Stimulated activated CD4-positive, alpha-beta T cell treated with anti-CD3 and anti-CD28 coated beads, TNF-alpha, amount 100 ng/mL, for 48 hours (primary cell): ENCODE results near the gene DIPK2A.

Source experiments
- DNase-seq, 3 donors: peaks; one replicate each; pipeline ENCODE4 v3.0.0-alpha.2; 2020; ENCODE audit warnings: low read depth in 3 of 3

Gene DIPK2A

DNA sequence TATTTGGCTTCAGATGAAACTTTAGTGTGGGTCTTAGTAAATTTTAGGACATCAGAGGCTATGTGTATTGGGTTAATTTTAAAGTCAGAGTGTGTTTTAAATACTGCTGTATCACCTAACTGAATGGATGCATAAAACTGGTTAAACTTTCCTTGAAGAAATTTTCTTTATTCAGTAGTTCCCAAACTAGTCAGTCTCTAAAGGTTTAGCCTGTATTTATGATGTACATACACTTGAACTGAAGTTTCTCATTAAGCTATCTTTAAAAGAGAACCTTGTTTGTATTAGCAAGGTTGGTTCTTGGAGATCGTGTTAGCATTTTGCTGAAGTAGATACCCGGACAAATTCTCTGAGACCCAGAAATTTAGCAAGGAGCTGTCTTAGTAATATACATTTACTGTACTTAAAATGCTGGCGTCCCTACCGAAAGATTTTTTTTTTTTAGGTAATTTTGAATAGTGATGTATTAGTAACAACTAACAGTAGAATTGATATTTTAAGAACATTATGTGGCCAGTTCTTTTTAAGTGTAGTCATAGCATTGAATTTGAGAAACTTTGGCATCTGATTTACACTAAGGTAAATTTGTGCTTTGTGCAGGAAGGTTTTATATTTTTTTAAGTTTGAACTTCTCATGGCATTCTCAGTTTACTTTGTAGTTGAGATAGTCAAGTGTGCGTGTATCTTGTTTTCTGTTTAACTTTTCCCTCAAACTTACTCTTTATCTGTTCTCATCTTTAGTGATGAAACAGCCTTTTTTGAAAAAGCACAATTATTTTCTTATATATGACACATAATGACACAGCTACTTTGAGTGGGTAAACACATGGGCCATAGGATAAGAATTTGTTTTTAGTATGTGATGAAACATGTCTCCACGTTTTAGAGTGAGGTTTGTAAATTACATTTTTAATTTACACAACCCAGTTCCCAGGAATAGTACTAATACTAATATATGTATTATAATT, 2.9 kb downstream of the DIPK2A start:
- no peak for DNase-seq

DNA sequence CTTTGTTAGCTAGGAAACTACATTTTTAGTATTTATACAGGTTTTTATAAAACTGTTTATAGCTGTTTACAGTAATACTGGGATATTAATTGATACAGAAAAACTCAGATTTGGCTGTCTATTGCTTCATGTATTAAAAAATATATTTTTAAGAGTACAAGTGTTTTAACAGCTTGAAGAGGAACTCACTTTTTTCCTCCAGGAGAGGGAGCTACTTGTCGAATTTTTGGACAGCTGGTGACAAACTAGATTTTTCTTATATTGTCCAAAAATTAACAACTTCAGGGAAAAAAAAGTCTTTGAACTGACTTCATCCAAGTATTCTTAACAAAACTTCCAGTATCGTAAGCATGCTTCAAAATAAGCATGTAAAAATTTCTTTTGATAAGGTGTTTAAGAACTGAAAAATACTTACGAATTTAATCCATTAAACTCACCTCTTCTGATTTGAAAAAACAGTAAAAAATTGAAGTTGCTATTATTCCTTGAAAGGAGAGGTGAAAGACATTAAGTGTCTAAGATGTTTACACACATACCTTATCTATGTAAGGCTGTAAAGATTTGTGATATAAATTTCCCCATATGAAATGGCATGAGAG, 4.0 kb downstream of the DIPK2A start:
- no peak for DNase-seq

DNA sequence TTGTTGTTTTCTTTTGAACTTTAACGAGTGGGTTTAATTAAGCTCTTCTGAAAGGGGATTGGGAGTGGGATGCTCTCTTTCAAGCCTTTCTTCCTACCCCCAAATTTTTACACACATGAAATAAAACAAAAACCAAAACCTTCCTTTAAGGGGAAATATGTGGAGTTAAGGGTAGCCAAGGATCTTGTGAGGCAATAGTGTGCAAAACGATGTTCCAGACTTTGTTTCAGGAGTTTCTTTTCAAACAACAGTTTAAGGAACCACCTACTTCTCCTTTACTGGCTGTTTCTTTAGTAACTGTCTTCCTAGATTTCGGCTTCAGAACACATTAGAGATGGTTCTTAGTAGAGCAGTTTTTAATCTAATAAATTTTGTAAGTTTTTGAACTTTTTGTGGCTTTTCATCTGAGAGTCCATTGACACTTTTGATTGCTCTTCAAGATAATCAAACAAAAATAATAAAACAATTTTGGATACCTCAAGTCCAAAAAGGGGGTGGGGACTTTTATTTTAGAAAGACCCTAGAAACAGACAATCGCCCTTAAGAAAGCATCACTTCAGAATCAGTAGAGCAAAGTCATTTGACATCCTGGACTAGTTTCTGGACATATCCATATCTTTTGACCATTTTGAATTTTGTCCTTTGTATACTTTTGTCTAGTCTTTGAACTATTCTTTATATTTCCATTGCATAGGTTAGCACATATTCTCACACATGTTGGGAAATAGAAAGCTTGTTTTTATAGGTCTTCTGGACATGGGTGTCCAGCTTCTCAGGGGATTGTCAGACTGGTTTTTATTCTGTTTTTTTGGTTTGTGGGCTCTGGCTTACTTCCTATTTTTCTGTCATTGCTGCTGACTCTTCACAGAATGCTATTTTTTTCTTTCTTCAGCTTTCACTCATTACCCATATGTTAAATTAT, 6.0 kb downstream of the DIPK2A start:
- DNase-seq: no peak

DNA sequence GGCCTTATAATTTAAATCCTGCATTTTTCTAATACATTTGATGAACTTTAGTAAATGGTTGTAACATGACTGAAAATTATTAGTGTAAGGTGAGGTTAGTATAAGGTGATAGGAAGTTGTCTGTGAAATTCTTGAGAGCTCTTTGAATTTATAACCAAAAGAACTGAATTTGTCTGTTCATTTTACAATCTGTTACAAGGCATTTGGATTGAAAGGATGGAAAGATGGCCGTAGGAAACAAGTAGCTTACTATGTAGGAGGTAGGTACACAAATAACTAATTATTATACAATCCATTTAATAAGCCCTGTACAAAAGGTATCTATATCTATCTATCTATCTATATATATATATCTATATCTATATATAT, 6.6 kb downstream of the DIPK2A start:
- DNase-seq: no peak

DNA sequence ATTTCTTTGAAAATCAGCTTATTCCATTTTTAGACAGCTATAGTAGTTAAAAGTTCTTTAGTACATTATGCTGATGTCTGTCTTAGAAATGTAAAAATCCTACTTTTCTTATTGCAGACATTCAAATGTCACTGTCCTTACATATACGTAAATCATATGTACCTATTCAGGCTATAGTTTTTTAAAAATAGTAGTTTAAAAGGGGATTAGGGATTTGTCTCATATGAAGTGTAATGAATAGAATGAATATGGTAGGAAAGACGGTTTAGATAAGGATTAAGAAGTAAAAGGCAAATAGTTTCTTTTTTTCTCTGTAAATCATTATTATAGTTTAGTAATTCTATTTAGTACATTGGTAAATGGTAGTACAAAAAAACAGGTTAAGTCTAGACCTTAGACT, 7.4 kb downstream of the DIPK2A start:
- DNase-seq: no peak

DNA sequence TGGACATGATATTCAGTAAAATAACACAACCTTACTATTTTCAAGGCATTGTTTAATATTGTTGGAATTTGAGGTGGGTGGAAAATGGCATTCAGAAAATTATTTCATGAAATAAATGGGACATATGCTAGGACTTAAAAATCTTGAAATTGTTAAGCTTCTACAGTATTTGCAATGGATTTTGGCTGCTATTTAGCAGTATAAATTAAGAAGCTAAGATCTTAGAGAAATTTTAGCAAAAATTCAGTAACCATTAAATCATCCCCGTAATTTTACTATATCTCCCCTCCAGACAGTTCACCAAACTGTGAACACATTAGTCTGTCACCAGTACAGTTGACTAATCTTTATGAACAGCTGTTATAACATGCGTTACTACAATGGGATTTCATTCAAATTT, 8.2 kb downstream of the DIPK2A start:
- no peak for DNase-seq

DNA sequence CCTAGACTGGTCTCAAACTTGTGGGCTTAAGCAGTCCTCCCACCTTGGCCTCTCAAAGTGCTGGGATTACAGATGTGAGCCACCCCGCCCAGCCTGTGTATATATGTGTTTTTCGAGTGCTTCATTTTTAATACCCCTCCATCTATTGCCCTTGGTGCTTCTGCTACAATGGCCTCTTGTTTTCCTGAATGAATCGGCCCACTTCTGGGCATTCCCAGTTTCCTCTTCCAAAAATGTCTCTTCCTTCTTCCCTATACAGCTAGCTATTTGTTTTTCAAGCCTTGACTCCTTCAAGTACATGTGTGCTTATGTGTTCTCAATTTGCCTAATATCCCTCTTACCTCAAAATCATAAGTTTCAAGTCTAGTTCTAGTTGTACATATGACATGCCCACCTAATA, 16.7 kb downstream of the DIPK2A start:
- no peak for DNase-seq

DNA sequence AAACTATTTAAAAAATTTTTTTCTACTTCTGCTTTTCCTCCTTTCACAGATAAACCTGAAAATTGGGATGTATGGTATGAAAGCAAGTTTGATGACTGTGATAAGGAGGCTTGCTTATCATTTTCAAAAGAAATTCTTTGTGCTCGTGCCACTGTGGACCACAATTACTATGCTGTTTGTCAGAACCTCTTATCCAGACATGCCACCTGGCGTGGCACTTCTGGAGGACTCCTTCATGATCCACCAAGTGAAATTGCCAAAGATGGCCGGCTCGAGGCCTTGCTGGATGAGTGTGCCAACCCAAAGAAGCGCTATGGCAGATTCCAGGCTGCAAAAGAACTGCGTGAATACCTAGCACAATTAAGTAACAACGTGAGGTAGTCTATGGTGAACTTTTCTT, 17.8 kb downstream of the DIPK2A start:
- DNase-seq: no peak

DNA sequence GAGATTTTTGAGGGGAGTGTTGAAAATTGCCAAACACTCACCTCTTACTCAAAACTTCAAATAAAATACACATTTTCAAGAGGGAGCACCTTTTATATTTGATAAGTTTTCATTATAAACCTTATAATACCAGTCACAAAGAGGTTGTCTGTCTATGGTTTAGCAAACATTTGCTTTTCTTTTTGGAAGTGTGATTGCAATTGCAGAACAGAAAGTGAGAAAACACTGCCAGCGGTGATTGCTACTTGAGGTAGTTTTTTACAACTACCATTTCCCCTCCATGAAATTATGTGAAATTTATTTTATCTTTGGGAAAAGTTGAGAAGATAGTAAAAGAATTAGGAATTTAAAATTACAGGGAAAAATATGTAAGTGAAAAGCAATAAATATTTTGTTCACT, 20.1 kb downstream of the DIPK2A start:
- no peak for DNase-seq

DNA sequence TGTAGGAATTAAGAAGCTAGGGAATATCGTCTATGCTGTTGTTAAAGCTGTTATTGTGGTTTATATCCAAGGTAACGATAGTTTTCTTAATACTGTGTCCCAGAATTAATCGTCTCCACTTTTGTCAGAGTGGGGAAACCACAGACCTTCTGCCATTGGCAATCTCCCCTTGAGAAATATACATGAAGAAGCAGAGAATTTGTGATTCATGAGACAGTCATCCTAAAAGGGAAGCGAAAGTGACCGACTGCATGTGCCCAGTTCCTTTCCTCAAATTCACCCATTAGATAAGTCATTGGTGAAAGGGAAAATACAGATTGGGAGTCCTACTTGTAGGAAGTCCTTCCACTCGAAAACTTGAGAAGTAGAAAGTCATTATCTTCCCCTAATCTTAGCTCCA, 26.6 kb downstream of the DIPK2A start:
- DNase-seq: no peak

DNA sequence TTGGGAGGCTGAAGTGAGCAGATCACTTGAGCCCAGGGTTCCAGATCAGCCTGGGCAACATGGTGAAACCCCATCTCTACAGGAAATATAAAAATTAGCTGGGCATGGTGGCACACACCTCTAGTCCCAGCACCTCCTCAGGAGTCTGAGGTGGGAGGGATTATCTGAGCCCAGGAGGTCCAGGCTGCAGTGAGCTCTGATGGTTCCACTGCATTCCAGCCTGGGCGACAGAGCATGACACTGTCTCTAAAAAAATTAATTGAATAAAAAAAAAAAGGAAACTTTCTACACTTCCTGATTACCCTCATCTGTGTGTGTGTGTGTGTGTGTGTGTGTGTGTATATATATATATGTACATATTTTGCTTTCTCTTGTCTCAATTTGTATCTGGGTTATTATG, 31.4 kb downstream of the DIPK2A start:
- DNase-seq: no peak

DNA sequence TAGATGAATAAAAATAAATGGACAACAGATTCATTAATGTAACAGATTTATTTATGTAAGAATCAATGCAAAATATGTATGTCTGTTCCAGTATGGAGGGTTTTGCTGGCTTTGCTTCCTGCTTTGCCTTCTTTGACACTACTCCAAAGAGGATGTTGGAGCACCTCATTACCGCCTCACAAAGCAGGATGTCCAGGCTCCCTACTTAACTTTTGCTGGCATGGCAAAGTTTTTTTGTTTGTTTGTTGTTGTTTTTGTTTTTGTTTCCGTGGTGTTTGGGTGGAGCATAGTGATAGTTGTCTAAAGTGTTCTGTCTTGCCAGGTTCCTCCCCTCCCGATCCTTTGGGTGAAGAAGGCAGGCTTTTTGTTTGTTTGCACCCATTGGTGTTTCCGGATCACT, 38.7 kb downstream of the DIPK2A start:
- DNase-seq: no peak

DNA sequence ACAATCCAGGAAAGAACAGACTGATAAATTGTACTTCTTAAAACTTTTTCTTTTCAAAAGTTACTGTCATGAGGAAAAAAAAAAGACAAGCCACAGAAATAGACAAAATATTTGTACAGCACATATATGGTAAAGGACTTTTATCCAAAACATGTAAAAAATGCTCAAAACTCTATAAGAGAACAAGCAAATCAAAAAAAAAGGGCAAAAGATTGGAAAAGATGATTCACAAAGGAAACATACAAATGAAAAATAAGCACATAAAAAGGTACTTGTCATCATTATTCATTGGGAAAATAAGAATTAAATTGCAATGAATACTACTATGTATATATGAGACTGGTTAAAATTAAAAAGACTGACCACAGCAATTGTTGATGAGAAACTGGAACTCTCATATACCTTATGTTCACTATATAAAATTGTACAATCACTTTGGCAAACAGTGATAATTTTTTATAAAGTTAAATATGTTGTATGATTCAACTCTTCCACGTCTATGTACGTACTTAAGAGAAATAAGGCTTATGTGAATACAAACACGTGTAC, 39.7 kb downstream of the DIPK2A start:
- no peak for DNase-seq

DNA sequence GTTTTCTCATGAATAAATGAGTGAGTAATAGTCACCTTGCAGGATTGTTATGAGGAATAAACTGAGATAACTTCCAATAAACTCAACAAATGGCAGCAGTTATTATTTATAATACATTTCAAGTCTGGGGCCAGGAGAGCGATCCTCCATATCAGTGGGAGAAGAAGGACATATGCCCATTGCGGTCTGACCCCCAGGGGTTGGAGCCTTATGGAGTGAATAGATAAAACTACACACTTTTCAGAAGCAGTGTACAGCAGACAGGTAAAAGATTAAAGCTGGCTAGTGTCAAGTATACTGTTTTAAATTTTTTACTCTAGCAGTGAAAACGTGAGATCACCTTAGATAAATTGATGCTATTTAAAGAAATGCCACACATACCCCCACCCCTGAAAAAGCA, 43.5 kb downstream of the DIPK2A start:
- DNase-seq: no peak

DNA sequence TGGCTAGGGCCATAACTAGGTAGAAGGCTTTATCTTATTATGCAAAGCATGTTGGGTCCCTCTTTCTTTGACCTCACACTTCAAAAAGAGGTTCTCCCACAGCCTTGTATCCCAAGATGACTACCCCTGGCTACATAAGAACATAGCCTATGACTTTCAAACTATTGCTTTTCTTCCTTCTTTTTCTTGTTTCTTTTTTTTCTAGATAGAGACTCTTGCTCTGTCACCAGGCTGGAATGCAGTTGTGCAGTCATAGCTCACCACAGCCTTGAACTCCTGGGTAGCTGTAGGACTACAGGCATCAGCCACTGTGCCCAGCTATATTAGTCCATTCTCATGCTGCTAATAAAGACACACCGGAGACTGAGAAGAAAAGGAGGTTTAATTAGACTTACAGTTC, 47.2 kb downstream of the DIPK2A start:
- no peak for DNase-seq
